ENCODE data around the gene PRKCE.

PRKCE gene

GRCh38 chr2:45646289-45646688 is 5.2 kb upstream of the PRKCE start:
- H3K4me3 Mint-ChIP-seq, result no peak overlapping the region
- H3K4me1 Mint-ChIP-seq, result peaks cover 9% of the 10 kb centered on the region
- H3K27me3 Mint-ChIP-seq, result peaks cover 17% of the 10 kb centered on the region
- ATAC-seq, result no peak
- peaks cover 2% of the 10 kb centered on the region for H3K36me3 Mint-ChIP-seq (ENCODE audit: low read depth)
- H3K9me3 Mint-ChIP-seq, result no peaks in the 10 kb centered on the region
- no peak for DNase-seq
- no peak overlapping the region for H3K27ac Mint-ChIP-seq

- Mint-ChIP-seq H3K27ac (no peak overlapping the region), H3K4me1 (peaks cover 14% of the 10 kb centered on the region)
- ATAC-seq, result no peak
These were observed 4.1 kb upstream of the PRKCE start for GRCh38 chr2:45647356-45647755.

GRCh38 chr2:45647986-45648520 is 3.4 kb upstream of the PRKCE start:
- Mint-ChIP-seq H3K27ac (no peak overlapping the region), H3K4me1 (peaks cover 21% of the 10 kb centered on the region), H3K4me3 (no peak overlapping the region), H3K9me3 (no peaks in the 10 kb centered on the region), H3K36me3 (ENCODE audit: low read depth) (peaks cover 2% of the 10 kb centered on the region), H3K27me3 (peaks cover 11% of the 10 kb centered on the region)
- ATAC-seq (no peak), DNase-seq (no peak)

More at GRCh38 chr2:45647356-45647755, 4.1 kb upstream of the PRKCE start:
- Mint-ChIP-seq H3K4me3 (no peak overlapping the region), H3K27me3 (peaks cover 10% of the 10 kb centered on the region), H3K36me3 (ENCODE audit: low read depth) (peaks cover 2% of the 10 kb centered on the region), H3K9me3 (no peaks in the 10 kb centered on the region)
- DNase-seq, result no peak

GRCh38 chr2:45648636-45649035 is 2.8 kb upstream of the PRKCE start:
- Mint-ChIP-seq H3K9me3 (no peaks in the 10 kb centered on the region), H3K36me3 (ENCODE audit: low read depth) (peaks cover 2% of the 10 kb centered on the region), H3K27ac (no peak overlapping the region), H3K4me1 (peaks cover 24% of the 10 kb centered on the region), H3K27me3 (peaks cover 8% of the 10 kb centered on the region), H3K4me3 (no peak overlapping the region)
- no peak for ATAC-seq
- DNase-seq, result no peak

GRCh38 chr2:45649462-45649857 is 2.0 kb upstream of the PRKCE start:
- ATAC-seq, result no peak
- H3K27me3 Mint-ChIP-seq, result peaks cover 6% of the 10 kb centered on the region
- peaks cover 2% of the 10 kb centered on the region for H3K36me3 Mint-ChIP-seq (ENCODE audit: low read depth)
- H3K27ac Mint-ChIP-seq, result peak overlapping the region; percentile 18
- no peaks in the 10 kb centered on the region for H3K9me3 Mint-ChIP-seq
- peak overlapping the region; percentile 99 for H3K4me3 Mint-ChIP-seq
- no peak for DNase-seq
- H3K4me1 Mint-ChIP-seq, result peaks cover 31% of the 10 kb centered on the region

GRCh38 chr2:45649858-45650811 is 1.3 kb upstream of the PRKCE start:
- peaks cover 6% of the 10 kb centered on the region for H3K27me3 Mint-ChIP-seq
- ATAC-seq, result peak; percentile 30
- peak overlapping the region; percentile 99 for H3K4me3 Mint-ChIP-seq
- peak overlapping the region; percentile 82 for H3K27ac Mint-ChIP-seq
- peaks cover 32% of the 10 kb centered on the region for H3K4me1 Mint-ChIP-seq
- H3K36me3 Mint-ChIP-seq (ENCODE audit: low read depth), result peaks cover 2% of the 10 kb centered on the region
- DNase-seq, result peak; percentile 61
- no peaks in the 10 kb centered on the region for H3K9me3 Mint-ChIP-seq

- ATAC-seq (peak; percentile 88), DNase-seq (peak; percentile 87)
- H3K27me3 Mint-ChIP-seq, result peaks cover 6% of the 10 kb centered on the region
- peak overlapping the region; percentile 99 for H3K4me3 Mint-ChIP-seq
- peaks cover 2% of the 10 kb centered on the region for H3K36me3 Mint-ChIP-seq (ENCODE audit: low read depth)
- peaks cover 32% of the 10 kb centered on the region for H3K4me1 Mint-ChIP-seq
- H3K9me3 Mint-ChIP-seq, result no peaks in the 10 kb centered on the region
- peak overlapping the region; percentile 98 for H3K27ac Mint-ChIP-seq
These were observed 542 bp upstream of the PRKCE start for GRCh38 chr2:45650851-45651414.

GRCh38 chr2:45652090-45653031 is 886 bp downstream of the PRKCE start:
- ATAC-seq, result no peak
- Mint-ChIP-seq H3K36me3 (ENCODE audit: low read depth) (peaks cover 2% of the 10 kb centered on the region), H3K4me3 (peak overlapping the region; percentile 83), H3K27me3 (peaks cover 6% of the 10 kb centered on the region), H3K9me3 (no peaks in the 10 kb centered on the region), H3K27ac (peak overlapping the region; percentile 74), H3K4me1 (peaks cover 32% of the 10 kb centered on the region)
- DNase-seq, result peak; percentile 34

- peaks cover 32% of the 10 kb centered on the region for H3K4me1 Mint-ChIP-seq
- H3K4me3 Mint-ChIP-seq, result peak overlapping the region; percentile 83
- peaks cover 2% of the 10 kb centered on the region for H3K36me3 Mint-ChIP-seq (ENCODE audit: low read depth)
- peaks cover 6% of the 10 kb centered on the region for H3K27me3 Mint-ChIP-seq
- DNase-seq (no peak), ATAC-seq (no peak)
- H3K9me3 Mint-ChIP-seq, result no peaks in the 10 kb centered on the region
- H3K27ac Mint-ChIP-seq, result no peak overlapping the region
These were observed 1.8 kb downstream of the PRKCE start for GRCh38 chr2:45653122-45653913.

- Mint-ChIP-seq H3K27me3 (peaks cover 6% of the 10 kb centered on the region), H3K4me1 (peaks cover 31% of the 10 kb centered on the region), H3K9me3 (no peaks in the 10 kb centered on the region), H3K4me3 (no peak overlapping the region), H3K36me3 (ENCODE audit: low read depth) (peaks cover 2% of the 10 kb centered on the region), H3K27ac (no peak overlapping the region)
- DNase-seq (no peak), ATAC-seq (no peak)
These were observed 2.8 kb downstream of the PRKCE start for GRCh38 chr2:45654250-45654649.

GRCh38 chr2:45661828-45662227 is 10.4 kb downstream of the PRKCE start:
- H3K27ac Mint-ChIP-seq, result no peak overlapping the region
- no peaks in the 10 kb centered on the region for H3K36me3 Mint-ChIP-seq (ENCODE audit: low read depth)
- H3K4me1 Mint-ChIP-seq, result no peaks in the 10 kb centered on the region
- ATAC-seq (no peak), DNase-seq (no peak)
- no peaks in the 10 kb centered on the region for H3K27me3 Mint-ChIP-seq
- H3K9me3 Mint-ChIP-seq, result no peaks in the 10 kb centered on the region
- no peak overlapping the region for H3K4me3 Mint-ChIP-seq

GRCh38 chr2:45664635-45665261 is 13.3 kb downstream of the PRKCE start:
- Mint-ChIP-seq H3K27ac (no peak overlapping the region), H3K9me3 (no peaks in the 10 kb centered on the region), H3K4me3 (no peak overlapping the region), H3K4me1 (peaks cover 6% of the 10 kb centered on the region), H3K27me3 (no peaks in the 10 kb centered on the region), H3K36me3 (ENCODE audit: low read depth) (no peaks in the 10 kb centered on the region)
- ATAC-seq, result no peak
- DNase-seq, result no peak

- Mint-ChIP-seq H3K27me3 (no peaks in the 10 kb centered on the region), H3K36me3 (ENCODE audit: low read depth) (no peaks in the 10 kb centered on the region), H3K9me3 (no peaks in the 10 kb centered on the region), H3K4me3 (no peak overlapping the region), H3K27ac (no peak overlapping the region), H3K4me1 (peaks cover 6% of the 10 kb centered on the region)
- no peak for DNase-seq
- no peak for ATAC-seq
These were observed 17.0 kb downstream of the PRKCE start for GRCh38 chr2:45668509-45668908.

Data from activated naive CD8-positive, alpha-beta T cell treated with anti-CD3 and anti-CD28 coated beads, Interleukin-2, amount 50 U/mL, for 24 hours (primary cell).